GM12801 (cell line): ENCODE measurements around the gene MYL12A.

Experiments used
- CTCF ChIP-seq: IDR thresholded peaks from one replicate; pipeline ENCODE4 v1.5.1; 2011; ENCODE audit warnings: control low read depth; ENCODE audit not compliant: insufficient read length; ENCODE audit errors: extremely low read depth

MYL12A gene

GRCh38 chr18:3262234-3263131, 14.9 kb downstream of the MYL12A start:
- no peak for TF ChIP-seq CTCF

GRCh38 chr18:3263132-3263700, 15.6 kb downstream of the MYL12A start:
- TF ChIP-seq CTCF, result no peak

GRCh38 chr18:3264362-3264761, 16.8 kb downstream of the MYL12A start:
- TF ChIP-seq CTCF, result no peak

GRCh38 chr18:3265564-3266033, 18.0 kb downstream of the MYL12A start:
- no peak for TF ChIP-seq CTCF

- TF ChIP-seq CTCF, result no peak
Measured at GRCh38 chr18:3266062-3266608, 18.5 kb downstream of the MYL12A start.

GRCh38 chr18:3268306-3268705, 20.7 kb downstream of the MYL12A start:
- TF ChIP-seq CTCF, result no peak

- TF ChIP-seq CTCF, result no peak
Measured at GRCh38 chr18:3269241-3269913, 21.8 kb downstream of the MYL12A start.
